ENCODE data around the gene LURAP1L.

The LURAP1L gene

GRCh38 chr9:12856603-12857002 lies 81.8 kb downstream of the LURAP1L start:
- H4K5ac ChIP-seq (ENCODE audit: low read length): no peak overlapping the region
- no peak overlapping the region for H3K4me3 ChIP-seq (ENCODE audit: low read length)
- no peak overlapping the region for H3K27ac ChIP-seq (ENCODE audit: low read depth, low read length)
- no peaks in the 10 kb centered on the region for H3K36me3 ChIP-seq (ENCODE audit: control insufficient read depth, insufficient read depth, low read length)
- no peaks in the 10 kb centered on the region for H3K4me1 ChIP-seq (ENCODE audit: control insufficient read depth, low read depth, low read length)
- no peak overlapping the region for H3K56ac ChIP-seq (ENCODE audit: low read length)
- no peak overlapping the region for H4K8ac ChIP-seq (ENCODE audit: low read depth, low read length)
- no peaks in the 10 kb centered on the region for H3K79me1 ChIP-seq (ENCODE audit: low read length)
- H2BK5ac ChIP-seq (ENCODE audit: low read length): no peak overlapping the region
- no peaks in the 10 kb centered on the region for H3K27me3 ChIP-seq (ENCODE audit: insufficient read depth, low read length, poor library complexity)
- no peaks in the 10 kb centered on the region for H3K79me2 ChIP-seq (ENCODE audit: control insufficient read depth, insufficient read depth, low read length)
- H2AK5ac ChIP-seq (ENCODE audit: low read length): no peak overlapping the region
- H2BK120ac ChIP-seq (ENCODE audit: low read depth, low read length): no peak overlapping the region
- WGBS (ENCODE audit: extremely low coverage, insufficient coverage, low lambda C conversion rate): no CpG with 5 or more reads among the region's 5 CpGs
- no peak overlapping the region for H3K9ac ChIP-seq (ENCODE audit: low read length)
- no peak overlapping the region for H3K23ac ChIP-seq (ENCODE audit: low read length)
- H3K4me2 ChIP-seq (ENCODE audit: low read length): no peak overlapping the region
- H3K18ac ChIP-seq (ENCODE audit: low read length): no peak overlapping the region
- H3K4ac ChIP-seq (ENCODE audit: low read depth, low read length): no peak overlapping the region
- DNase-seq: peak; percentile 80
- H2BK15ac ChIP-seq (replicated peaks; ENCODE audit: low read depth): no peak overlapping the region

- no peak overlapping the region for H3K56ac ChIP-seq (ENCODE audit: low read length)
- H3K4me2 ChIP-seq (ENCODE audit: low read length): no peak overlapping the region
- no CpG with 5 or more reads among the region's 5 CpGs for WGBS (ENCODE audit: extremely low coverage, insufficient coverage, low lambda C conversion rate)
- H3K9ac ChIP-seq (ENCODE audit: low read length): no peak overlapping the region
- no peak overlapping the region for H3K23ac ChIP-seq (ENCODE audit: low read length)
- no peak overlapping the region for H2AK5ac ChIP-seq (ENCODE audit: low read length)
- H3K27me3 ChIP-seq (ENCODE audit: insufficient read depth, low read length, poor library complexity): no peaks in the 10 kb centered on the region
- no peak overlapping the region for H3K4me3 ChIP-seq (ENCODE audit: low read length)
- no peaks in the 10 kb centered on the region for H3K79me1 ChIP-seq (ENCODE audit: low read length)
- no peak overlapping the region for H2BK120ac ChIP-seq (ENCODE audit: low read depth, low read length)
- no peak overlapping the region for H2BK5ac ChIP-seq (ENCODE audit: low read length)
- no peak overlapping the region for H4K5ac ChIP-seq (ENCODE audit: low read length)
- H3K18ac ChIP-seq (ENCODE audit: low read length): no peak overlapping the region
- no peak for DNase-seq
- no peaks in the 10 kb centered on the region for H3K4me1 ChIP-seq (ENCODE audit: control insufficient read depth, low read depth, low read length)
- no peak overlapping the region for H3K4ac ChIP-seq (ENCODE audit: low read depth, low read length)
- no peak overlapping the region for H3K27ac ChIP-seq (ENCODE audit: low read depth, low read length)
- no peaks in the 10 kb centered on the region for H3K36me3 ChIP-seq (ENCODE audit: control insufficient read depth, insufficient read depth, low read length)
- no peak overlapping the region for H4K8ac ChIP-seq (ENCODE audit: low read depth, low read length)
- no peaks in the 10 kb centered on the region for H3K79me2 ChIP-seq (ENCODE audit: control insufficient read depth, insufficient read depth, low read length)
- H2BK15ac ChIP-seq (replicated peaks; ENCODE audit: low read depth): no peak overlapping the region
These were observed 85.0 kb downstream of the LURAP1L start for GRCh38 chr9:12859704-12860251.

GRCh38 chr9:12860998-12861397 lies 86.2 kb downstream of the LURAP1L start:
- H3K4me3 ChIP-seq (ENCODE audit: low read length): no peak overlapping the region

GRCh38 chr9:12862611-12863410 lies 88.0 kb downstream of the LURAP1L start:
- Histone ChIP-seq H2BK5ac (ENCODE audit: low read length) (no peak overlapping the region), H3K56ac (ENCODE audit: low read length) (no peak overlapping the region)

More at GRCh38 chr9:12860998-12861397, 86.2 kb downstream of the LURAP1L start:
- Histone ChIP-seq H3K27ac (ENCODE audit: low read depth, low read length) (no peak overlapping the region), H3K9ac (ENCODE audit: low read length) (no peak overlapping the region), H4K5ac (ENCODE audit: low read length) (no peak overlapping the region), H3K23ac (ENCODE audit: low read length) (no peak overlapping the region), H3K4ac (ENCODE audit: low read depth, low read length) (no peak overlapping the region), H3K79me2 (ENCODE audit: control insufficient read depth, insufficient read depth, low read length) (no peaks in the 10 kb centered on the region), H2AK5ac (ENCODE audit: low read length) (no peak overlapping the region), H3K18ac (ENCODE audit: low read length) (no peak overlapping the region), H3K56ac (ENCODE audit: low read length) (no peak overlapping the region), H2BK15ac (replicated peaks; ENCODE audit: low read depth) (no peak overlapping the region), H4K8ac (ENCODE audit: low read depth, low read length) (no peak overlapping the region), H3K27me3 (ENCODE audit: insufficient read depth, low read length, poor library complexity) (no peaks in the 10 kb centered on the region), H3K36me3 (ENCODE audit: control insufficient read depth, insufficient read depth, low read length) (no peaks in the 10 kb centered on the region), H3K4me1 (ENCODE audit: control insufficient read depth, low read depth, low read length) (no peaks in the 10 kb centered on the region), H2BK120ac (ENCODE audit: low read depth, low read length) (no peak overlapping the region), H3K4me2 (ENCODE audit: low read length) (no peak overlapping the region), H2BK5ac (ENCODE audit: low read length) (no peak overlapping the region), H3K79me1 (ENCODE audit: low read length) (no peaks in the 10 kb centered on the region)
- no CpG with 5 or more reads among the region's 1 CpG for WGBS (ENCODE audit: extremely low coverage, insufficient coverage, low lambda C conversion rate)
- no peak for DNase-seq

GRCh38 chr9:12863618-12864017 lies 88.8 kb downstream of the LURAP1L start:
- Histone ChIP-seq H4K5ac (ENCODE audit: low read length) (no peak overlapping the region), H3K4me2 (ENCODE audit: low read length) (no peak overlapping the region), H3K27me3 (ENCODE audit: insufficient read depth, low read length, poor library complexity) (no peaks in the 10 kb centered on the region), H3K36me3 (ENCODE audit: control insufficient read depth, insufficient read depth, low read length) (no peaks in the 10 kb centered on the region), H2AK5ac (ENCODE audit: low read length) (no peak overlapping the region), H4K8ac (ENCODE audit: low read depth, low read length) (no peak overlapping the region), H2BK5ac (ENCODE audit: low read length) (no peak overlapping the region), H3K56ac (ENCODE audit: low read length) (no peak overlapping the region), H2BK120ac (ENCODE audit: low read depth, low read length) (no peak overlapping the region), H3K4me1 (ENCODE audit: control insufficient read depth, low read depth, low read length) (no peaks in the 10 kb centered on the region), H3K23ac (ENCODE audit: low read length) (no peak overlapping the region), H3K27ac (ENCODE audit: low read depth, low read length) (no peak overlapping the region), H3K9ac (ENCODE audit: low read length) (no peak overlapping the region), H3K18ac (ENCODE audit: low read length) (no peak overlapping the region), H2BK15ac (replicated peaks; ENCODE audit: low read depth) (no peak overlapping the region), H3K4me3 (ENCODE audit: low read length) (no peak overlapping the region), H3K79me2 (ENCODE audit: control insufficient read depth, insufficient read depth, low read length) (no peaks in the 10 kb centered on the region), H3K79me1 (ENCODE audit: low read length) (no peaks in the 10 kb centered on the region), H3K4ac (ENCODE audit: low read depth, low read length) (no peak overlapping the region)
- no CpG with 5 or more reads among the region's 1 CpG for whole genome bisulfite sequencing (ENCODE audit: extremely low coverage, insufficient coverage, low lambda C conversion rate)
- no peak for DNase-seq

More at GRCh38 chr9:12862611-12863410, 88.0 kb downstream of the LURAP1L start:
- H3K9ac ChIP-seq (ENCODE audit: low read length): no peak overlapping the region
- H3K79me2 ChIP-seq (ENCODE audit: control insufficient read depth, insufficient read depth, low read length): no peaks in the 10 kb centered on the region
- no peak overlapping the region for H4K5ac ChIP-seq (ENCODE audit: low read length)
- no peak overlapping the region for H2BK15ac ChIP-seq (replicated peaks; ENCODE audit: low read depth)
- no peaks in the 10 kb centered on the region for H3K36me3 ChIP-seq (ENCODE audit: control insufficient read depth, insufficient read depth, low read length)
- no peak overlapping the region for H3K27ac ChIP-seq (ENCODE audit: low read depth, low read length)
- no peaks in the 10 kb centered on the region for H3K27me3 ChIP-seq (ENCODE audit: insufficient read depth, low read length, poor library complexity)
- H2AK5ac ChIP-seq (ENCODE audit: low read length): no peak overlapping the region
- no peak overlapping the region for H3K18ac ChIP-seq (ENCODE audit: low read length)
- no peak overlapping the region for H3K4ac ChIP-seq (ENCODE audit: low read depth, low read length)
- no peak for DNase-seq
- H3K4me2 ChIP-seq (ENCODE audit: low read length): no peak overlapping the region
- H3K23ac ChIP-seq (ENCODE audit: low read length): no peak overlapping the region
- WGBS (ENCODE audit: extremely low coverage, insufficient coverage, low lambda C conversion rate): no CpG with 5 or more reads among the region's 3 CpGs
- no peaks in the 10 kb centered on the region for H3K4me1 ChIP-seq (ENCODE audit: control insufficient read depth, low read depth, low read length)
- no peak overlapping the region for H3K4me3 ChIP-seq (ENCODE audit: low read length)
- peak overlapping the region; percentile 56 for H4K8ac ChIP-seq (ENCODE audit: low read depth, low read length)
- no peak overlapping the region for H2BK120ac ChIP-seq (ENCODE audit: low read depth, low read length)
- no peaks in the 10 kb centered on the region for H3K79me1 ChIP-seq (ENCODE audit: low read length)
